ENCODE results near the gene ADAMTS2.

The ADAMTS2 gene

DNA sequence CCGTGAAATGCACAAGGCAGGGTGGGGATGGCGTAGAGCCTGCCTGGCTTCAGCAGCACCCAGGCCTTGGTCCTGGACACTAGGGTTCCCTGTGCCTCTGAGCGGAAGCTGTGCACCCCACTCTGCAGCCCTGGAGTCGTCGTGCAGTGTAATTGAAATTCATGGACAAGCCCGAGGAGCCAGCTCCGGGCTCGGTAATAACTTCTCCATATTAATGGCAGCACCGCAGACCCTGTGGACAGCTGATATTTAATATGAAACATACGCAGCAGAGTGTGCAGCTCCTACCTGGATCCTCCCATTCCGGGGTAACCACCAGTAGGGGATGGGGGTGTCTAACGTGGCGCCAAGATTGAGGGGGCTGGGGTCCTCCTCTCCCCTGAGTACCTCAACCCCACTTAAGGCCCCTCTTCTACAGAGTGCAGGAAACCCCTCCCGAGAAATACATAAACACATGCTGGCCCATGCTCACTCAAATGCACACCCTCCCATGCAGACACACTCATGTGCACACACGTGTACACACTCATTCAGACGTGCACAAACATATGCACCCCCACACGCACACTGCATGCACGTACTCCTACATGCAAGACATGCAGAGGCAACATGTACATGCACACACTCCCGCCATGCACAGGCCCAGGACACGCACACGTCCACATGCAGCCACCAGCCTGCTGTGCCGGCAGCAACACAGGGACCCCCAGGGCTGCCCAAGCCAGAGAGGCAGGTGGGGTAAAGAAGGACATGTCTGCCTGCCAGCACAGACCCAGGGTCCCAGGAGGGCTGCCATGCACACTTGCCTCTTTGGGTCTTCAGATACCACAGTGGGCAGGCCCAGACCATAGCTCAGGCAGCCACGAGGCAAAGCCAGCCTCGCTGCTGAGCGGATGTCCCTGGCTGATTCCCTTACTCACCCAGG lies 8.1 kb downstream of the ADAMTS2 start:
- no peak overlapping the region for H3K9ac ChIP-seq (ENCODE audit: insufficient read length)
- no peaks in the 10 kb centered on the region for H3K36me3 ChIP-seq (ENCODE audit: insufficient read depth, low read length)

DNA sequence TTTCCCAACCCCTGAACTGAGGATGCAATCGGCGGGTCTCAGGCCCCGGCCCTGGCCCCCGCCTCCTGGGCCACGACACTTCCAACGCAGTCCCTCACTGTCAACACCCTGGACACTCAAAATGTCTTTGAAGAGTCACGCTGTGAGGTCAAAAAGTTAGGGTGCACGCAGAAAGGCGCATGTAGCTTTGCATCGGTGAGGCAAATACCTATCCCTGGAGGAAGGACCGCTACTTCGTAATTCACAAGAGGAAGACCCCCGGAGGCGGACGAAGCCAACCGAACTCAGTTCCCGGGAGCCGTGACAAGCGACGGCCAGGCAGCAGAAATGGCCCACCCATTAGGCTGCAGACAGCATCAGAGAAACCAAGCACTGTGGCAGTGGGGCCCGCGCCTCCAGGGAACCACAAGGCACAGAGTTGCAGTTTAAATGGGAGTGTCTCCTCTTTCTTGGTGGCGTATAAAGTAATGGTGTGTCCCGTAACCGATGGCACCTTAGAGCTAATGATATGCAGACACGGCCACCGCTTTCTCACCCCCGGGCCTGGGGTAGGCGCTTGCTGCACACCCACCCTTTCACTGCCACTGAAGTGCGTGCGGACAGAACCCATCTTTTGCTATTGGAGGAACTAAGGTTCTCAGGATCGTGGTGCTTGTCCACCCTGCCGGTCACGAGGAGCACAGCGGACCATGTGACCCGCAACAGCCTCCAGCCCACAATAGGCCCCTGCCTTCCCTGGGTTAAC lies 9.0 kb downstream of the ADAMTS2 start:
- Histone ChIP-seq H3K36me3 (ENCODE audit: insufficient read depth, low read length) (no peaks in the 10 kb centered on the region), H3K4me3 (no peak overlapping the region), H3K27ac (no peak overlapping the region), H3K9ac (ENCODE audit: insufficient read length) (no peak overlapping the region), H3K9me3 (ENCODE audit: low read depth, low read length) (no peaks in the 10 kb centered on the region)
- TF ChIP-seq FOXP2 (optimal IDR thresholded peaks at IDR 0.05; ENCODE audit: control extremely low read depth, extremely low read length, insufficient read depth) (no peak), POLR2AphosphoS5 (IDR thresholded peaks at IDR 0.05; ENCODE audit: borderline replicate concordance, low read depth, low read length) (no peak), EZH2 (IDR thresholded peaks at IDR 0.05) (no peak)
- no peak for DNase-seq (ENCODE audit: low read depth, low spot score)

More for the DNA sequence above, 8.1 kb downstream of the ADAMTS2 start:
- Histone ChIP-seq H3K27ac (no peak overlapping the region), H3K9me3 (ENCODE audit: low read depth, low read length) (no peaks in the 10 kb centered on the region), H3K4me3 (no peak overlapping the region)
- DNase-seq (ENCODE audit: low read depth, low spot score), result no peak
- TF ChIP-seq POLR2AphosphoS5 (IDR thresholded peaks at IDR 0.05; ENCODE audit: borderline replicate concordance, low read depth, low read length) (no peak), FOXP2 (optimal IDR thresholded peaks at IDR 0.05; ENCODE audit: control extremely low read depth, extremely low read length, insufficient read depth) (no peak), EZH2 (IDR thresholded peaks at IDR 0.05) (no peak)

DNA sequence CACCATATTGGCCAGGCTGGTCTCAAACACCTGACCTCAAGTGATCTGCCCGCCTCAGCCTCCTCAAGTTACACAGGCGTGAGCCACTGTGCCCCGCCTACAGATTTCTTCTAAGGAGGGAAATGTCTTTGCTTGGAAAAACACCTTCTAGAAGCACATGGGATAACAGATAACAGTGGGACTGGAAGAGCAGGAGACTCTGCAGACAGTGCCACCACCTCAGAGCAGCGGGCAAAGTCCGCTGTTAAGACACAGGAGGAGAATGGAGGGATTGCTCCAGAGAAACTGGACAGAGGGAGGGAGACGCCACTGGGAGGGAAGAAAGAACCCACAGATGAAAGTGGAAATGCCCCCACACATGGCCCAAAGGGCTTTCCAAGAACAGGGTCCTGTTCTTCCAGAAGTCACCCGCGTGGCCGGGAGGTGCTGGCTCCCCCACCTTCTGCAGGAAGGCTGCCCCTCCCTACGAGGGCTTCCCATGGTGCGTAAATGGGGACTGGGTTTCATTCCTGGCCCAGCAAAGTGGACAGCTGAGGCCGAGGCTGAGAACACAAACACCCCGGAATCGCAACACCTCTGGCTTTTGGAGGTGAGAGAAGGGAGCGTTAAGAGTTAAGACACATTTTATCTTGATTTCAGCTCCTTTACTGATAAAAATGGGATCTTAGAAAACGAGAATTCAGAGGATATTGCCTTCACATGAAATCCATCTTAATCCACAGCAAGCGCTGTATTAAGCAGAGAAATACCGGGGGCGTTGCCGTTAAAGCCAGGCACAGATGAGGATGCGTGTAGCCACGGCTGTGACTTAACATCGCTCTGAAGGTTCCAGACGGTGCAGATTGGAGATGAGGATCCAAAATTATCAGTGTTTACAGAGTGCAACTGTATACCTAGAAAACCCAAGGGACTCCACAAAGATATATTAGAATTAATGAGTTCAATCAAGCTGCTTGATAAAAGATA lies 11.2 kb downstream of the ADAMTS2 start:
- H3K4me3 ChIP-seq, result no peak overlapping the region
- H3K27ac ChIP-seq, result no peak overlapping the region
- DNase-seq (ENCODE audit: low read depth, low spot score), result no peak
- TF ChIP-seq FOXP2 (optimal IDR thresholded peaks at IDR 0.05; ENCODE audit: control extremely low read depth, extremely low read length, insufficient read depth) (no peak), EZH2 (IDR thresholded peaks at IDR 0.05) (no peak), POLR2AphosphoS5 (IDR thresholded peaks at IDR 0.05; ENCODE audit: borderline replicate concordance, low read depth, low read length) (no peak)
- H3K9me3 ChIP-seq (ENCODE audit: low read depth, low read length), result no peaks in the 10 kb centered on the region
- no peaks in the 10 kb centered on the region for H3K36me3 ChIP-seq (ENCODE audit: insufficient read depth, low read length)
- no peak overlapping the region for H3K9ac ChIP-seq (ENCODE audit: insufficient read length)

GRCh38 chr5:179332741-179333290 lies 12.4 kb downstream of the ADAMTS2 start:
- H3K9me3 ChIP-seq (ENCODE audit: low read depth, low read length), result no peaks in the 10 kb centered on the region
- H3K27ac ChIP-seq, result no peak overlapping the region
- H3K4me3 ChIP-seq, result no peak overlapping the region
- no peak for TF ChIP-seq FOXP2 (optimal IDR thresholded peaks at IDR 0.05; ENCODE audit: control extremely low read depth, extremely low read length, insufficient read depth)
- no peak for TF ChIP-seq EZH2 (IDR thresholded peaks at IDR 0.05)
- no peak for TF ChIP-seq POLR2AphosphoS5 (IDR thresholded peaks at IDR 0.05; ENCODE audit: borderline replicate concordance, low read depth, low read length)
- no peak for DNase-seq (ENCODE audit: low read depth, low spot score)
- H3K36me3 ChIP-seq (ENCODE audit: insufficient read depth, low read length), result no peaks in the 10 kb centered on the region
- no peak overlapping the region for H3K9ac ChIP-seq (ENCODE audit: insufficient read length)

DNA sequence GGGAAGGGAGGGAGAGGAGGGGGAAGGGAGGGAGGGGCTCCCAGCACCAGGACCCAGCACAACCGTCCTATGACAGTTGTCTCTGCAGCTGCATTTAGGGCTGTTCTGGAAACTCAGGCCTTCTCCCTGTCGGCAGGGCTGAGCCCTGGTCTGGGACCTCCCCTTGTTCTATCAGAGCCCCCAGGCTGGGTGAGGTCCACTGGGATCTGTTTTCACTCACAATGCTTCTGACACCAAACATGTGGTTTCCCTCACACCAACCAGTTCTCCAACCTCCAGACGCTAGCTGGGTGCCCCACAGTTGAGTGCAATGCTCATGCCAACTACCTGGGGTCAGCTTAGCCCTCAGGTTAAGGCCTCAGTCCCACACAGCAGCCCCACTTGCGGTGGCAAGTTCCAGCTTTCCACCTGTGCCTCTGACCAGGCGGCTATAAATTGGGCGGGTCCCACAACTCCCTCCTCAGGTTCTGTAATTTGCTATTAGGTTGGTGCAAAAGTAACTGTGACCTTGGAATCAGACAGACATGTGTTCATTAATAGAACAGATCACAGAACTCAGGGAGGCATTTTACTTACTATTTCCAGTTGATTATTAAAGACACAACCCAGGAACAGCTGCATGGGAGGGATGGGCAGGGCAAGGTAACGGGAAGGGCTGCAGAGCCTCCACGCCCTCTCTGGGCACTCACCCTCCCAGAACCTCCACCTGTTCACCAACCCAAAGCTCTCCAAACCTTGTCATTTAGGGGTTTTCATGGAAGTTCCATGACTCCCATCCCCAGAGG lies 13.5 kb downstream of the ADAMTS2 start:
- H3K27ac ChIP-seq, result no peak overlapping the region

DNA sequence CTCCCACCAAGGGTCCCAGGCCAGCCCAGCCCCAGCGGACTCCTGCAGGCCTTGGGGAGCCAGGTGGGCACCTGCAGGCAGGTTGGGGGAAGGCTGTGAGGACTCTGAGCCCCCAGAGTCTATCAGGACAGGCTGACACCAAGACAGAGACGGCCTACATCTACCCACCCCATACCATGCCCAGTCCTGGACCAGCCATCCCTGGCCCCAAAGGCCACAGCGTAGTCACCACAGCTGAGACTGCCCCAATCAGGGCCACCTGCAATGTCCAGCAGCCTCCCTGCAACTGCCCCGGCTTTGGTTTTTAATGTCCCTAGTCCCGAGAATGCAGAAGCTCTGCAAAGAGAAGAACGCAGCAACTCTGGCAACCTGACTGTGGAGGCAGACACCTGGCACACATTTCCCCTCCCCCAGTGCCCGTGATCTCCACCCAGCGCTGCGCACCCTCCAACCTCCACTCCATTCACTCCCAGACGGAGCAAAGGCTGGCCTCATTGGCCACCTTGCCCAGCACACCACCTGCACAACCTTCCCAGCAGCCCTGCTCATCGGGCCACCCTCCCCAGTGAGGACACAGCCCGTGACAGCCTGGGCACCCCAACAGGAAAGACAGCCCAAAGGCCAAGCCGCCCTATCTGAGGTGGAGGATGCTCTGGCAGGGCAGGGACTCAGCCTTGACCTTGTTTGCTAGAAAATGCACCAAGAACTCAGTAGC lies 14.9 kb downstream of the ADAMTS2 start:
- H3K4me3 ChIP-seq, result no peak overlapping the region
- DNase-seq (ENCODE audit: low read depth, low spot score), result no peak

More for the DNA sequence above, 13.5 kb downstream of the ADAMTS2 start:
- no peak overlapping the region for H3K9ac ChIP-seq (ENCODE audit: insufficient read length)
- H3K36me3 ChIP-seq (ENCODE audit: insufficient read depth, low read length), result no peaks in the 10 kb centered on the region
- no peak overlapping the region for H3K4me3 ChIP-seq
- DNase-seq (ENCODE audit: low read depth, low spot score), result no peak
- no peaks in the 10 kb centered on the region for H3K9me3 ChIP-seq (ENCODE audit: low read depth, low read length)
- TF ChIP-seq POLR2AphosphoS5 (IDR thresholded peaks at IDR 0.05; ENCODE audit: borderline replicate concordance, low read depth, low read length), result no peak
- TF ChIP-seq FOXP2 (optimal IDR thresholded peaks at IDR 0.05; ENCODE audit: control extremely low read depth, extremely low read length, insufficient read depth), result no peak
- no peak for TF ChIP-seq EZH2 (IDR thresholded peaks at IDR 0.05)

More for the DNA sequence above, 14.9 kb downstream of the ADAMTS2 start:
- no peaks in the 10 kb centered on the region for H3K9me3 ChIP-seq (ENCODE audit: low read depth, low read length)
- no peak overlapping the region for H3K27ac ChIP-seq
- no peaks in the 10 kb centered on the region for H3K36me3 ChIP-seq (ENCODE audit: insufficient read depth, low read length)
- TF ChIP-seq POLR2AphosphoS5 (IDR thresholded peaks at IDR 0.05; ENCODE audit: borderline replicate concordance, low read depth, low read length), result no peak
- no peak for TF ChIP-seq EZH2 (IDR thresholded peaks at IDR 0.05)
- no peak for TF ChIP-seq FOXP2 (optimal IDR thresholded peaks at IDR 0.05; ENCODE audit: control extremely low read depth, extremely low read length, insufficient read depth)
- H3K9ac ChIP-seq (ENCODE audit: insufficient read length), result no peak overlapping the region
